ENCODE results near the gene ADH6. TPM values are rescaled to one million over a fixed set of nuclear protein-coding genes. Genes with fewer than 3 reads are reported as not detected.

ADH6 gene
- total and polyA plus RNA-seq, 9 of the 15 experiments (the other 6 are each of a cell fraction or from before 2014, with no cell fraction given): 0.13 TPM; not detected in 8

GRCh38 chr4:99201690-99202089, 17.4 kb downstream of the ADH6 start:
- in situ Hi-C loops (cut with MboI) (no loop called here), intact Hi-C loops (cut with micrococcal nuclease) (no loop called here)
- DNase-seq (ENCODE audit: extremely low read depth in 1 of 4, low spot score in 3 of 4) (no peak), ATAC-seq (no peak), FAIRE-seq (no peak)
- H3K27ac ChIP-seq (ENCODE audit: extremely low read depth, low read depth, low read length): no peak overlapping the region
- H2AFZ ChIP-seq (ENCODE audit: low read depth, low read length): no peak overlapping the region
- H3K36me3 ChIP-seq (ENCODE audit: control insufficient read depth, insufficient read depth, low read length): no peaks in the 10 kb centered on the region
- no peak overlapping the region for H3K4me2 ChIP-seq (ENCODE audit: insufficient read depth, low read length)
- H3K79me2 ChIP-seq (ENCODE audit: control insufficient read depth, insufficient read depth, low read length): no peaks in the 10 kb centered on the region
- no peaks in the 10 kb centered on the region for H3K9me1 ChIP-seq (ENCODE audit: control insufficient read depth, insufficient read depth, low read length)
- BruUV-seq (replicated peaks): no TSS peak
- no peaks in the 10 kb centered on the region for H3K9me3 ChIP-seq (replicated peaks; ENCODE audit: control insufficient read depth, insufficient read depth, low read depth, low read length)
- no peaks in the 10 kb centered on the region for H3K27me3 ChIP-seq (ENCODE audit: control insufficient read depth in 2 of 2, insufficient read depth in 2 of 2, low read length in 2 of 2)
- ChIA-PET POLR2A (no interaction called here), CTCF (ENCODE audit: low intra/inter-chr PET ratio) (interaction anchor here (0.6 kb wide), 1 partner anchor 47 kb away, joined by 3 read pairs; no protein-coding TSS in a partner anchor)
- H3K4me1 ChIP-seq (replicated peaks in 1 of 2; ENCODE audit: control insufficient read depth in 2 of 2, insufficient read depth in 2 of 2, low read length in 2 of 2): no peaks in the 10 kb centered on the region
- WGBS (ENCODE audit: insufficient coverage, low coverage, missing lambda C conversion rate): 0% methylated on average over 3 of the region's 3 CpGs
- no peaks in the 10 kb centered on the region for H4K20me1 ChIP-seq (replicated peaks; ENCODE audit: control insufficient read depth, insufficient read depth, low read length)
- H3K4me3 ChIP-seq: no peak overlapping the region
- H3K9ac ChIP-seq (ENCODE audit: insufficient read depth in 1 of 2, low read depth in 2 of 2, low read length in 2 of 2): no peak overlapping the region
- TF ChIP-seq NFATC3 (IDR thresholded peaks at IDR 0.05) (no peak), CBX3 (IDR thresholded peaks at IDR 0.05; ENCODE audit: borderline replicate concordance in 1 of 2, low read length in 2 of 2) (no peak), ZBTB9 (CRISPR knock-in tag; IDR thresholded peaks at IDR 0.05) (no peak), ATF7 (IDR thresholded peaks at IDR 0.05) (no peak), BDP1 (IDR thresholded peaks at IDR 0.05; ENCODE audit: insufficient read depth, insufficient read length) (no peak), RFX7 (CRISPR knock-in tag; IDR thresholded peaks at IDR 0.05) (no peak), ARID4B (CRISPR knock-in tag; IDR thresholded peaks at IDR 0.05) (no peak), GATAD2A (IDR thresholded peaks at IDR 0.05) (no peak), RBM22 (IDR thresholded peaks at IDR 0.05; ENCODE audit: low read depth, low read length, poor library complexity, severe bottlenecking) (no peak), ZBTB1 (CRISPR knock-in tag; IDR thresholded peaks at IDR 0.05; ENCODE audit: borderline replicate concordance, low read depth) (no peak), TCF7 (IDR thresholded peaks at IDR 0.05; ENCODE audit: borderline replicate concordance) (no peak), BRF1 (IDR thresholded peaks at IDR 0.05; ENCODE audit: borderline replicate concordance, extremely low read depth, insufficient read length) (no peak), NCOR1 (IDR thresholded peaks at IDR 0.05) (no peak), ETV5 (CRISPR knock-in tag; IDR thresholded peaks at IDR 0.05; ENCODE audit: low read depth) (no peak)

Measured in K562 (cell line).